ENCODE data around the gene NRTN.

The NRTN gene

DNA sequence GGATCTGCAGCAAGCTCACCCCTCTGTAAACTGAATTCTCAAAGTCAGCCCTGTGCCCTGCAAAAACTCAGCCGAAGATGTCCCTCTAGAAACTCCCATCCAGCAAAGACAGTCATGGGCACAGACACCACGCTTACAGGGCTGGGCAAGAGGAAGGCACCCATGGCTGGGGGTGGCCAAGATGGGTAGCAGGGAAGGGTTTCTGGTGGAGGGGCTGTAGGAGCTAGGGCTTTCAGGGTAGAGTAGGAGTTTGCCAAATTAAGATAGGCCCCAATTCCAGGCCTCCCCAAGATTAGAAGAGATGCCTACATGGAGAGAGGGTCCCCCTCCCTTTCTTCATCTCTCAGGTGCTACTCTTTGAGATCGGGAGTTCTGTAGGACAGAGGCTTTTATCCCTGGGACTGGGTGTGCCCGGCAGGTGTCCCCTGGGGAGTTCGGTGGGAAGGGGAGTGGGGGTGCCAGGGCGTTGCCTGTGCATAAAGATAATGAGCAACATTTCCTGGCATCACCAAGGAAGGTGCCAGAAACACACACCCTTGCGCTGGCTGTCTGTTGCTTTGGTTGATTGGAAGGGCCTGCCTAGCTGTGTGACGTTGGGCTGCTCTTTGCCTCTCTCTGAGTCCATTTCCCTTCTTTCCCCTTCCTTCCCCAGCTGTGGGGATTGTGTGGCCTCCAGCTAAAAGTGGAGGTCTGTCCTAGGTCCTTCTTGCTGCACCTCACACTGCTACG, 9.4 kb downstream of the NRTN start:
- Mint-ChIP-seq H3K9me3 (no peaks in the 10 kb centered on the region), H3K27ac (no peak overlapping the region), H3K27me3 (ENCODE audit: low read depth) (peaks cover 21% of the 10 kb centered on the region), H3K4me3 (no peak overlapping the region), H3K4me1 (no peaks in the 10 kb centered on the region), H3K36me3 (ENCODE audit: low read depth) (no peaks in the 10 kb centered on the region)
- TF ChIP-seq, protein P1, sequence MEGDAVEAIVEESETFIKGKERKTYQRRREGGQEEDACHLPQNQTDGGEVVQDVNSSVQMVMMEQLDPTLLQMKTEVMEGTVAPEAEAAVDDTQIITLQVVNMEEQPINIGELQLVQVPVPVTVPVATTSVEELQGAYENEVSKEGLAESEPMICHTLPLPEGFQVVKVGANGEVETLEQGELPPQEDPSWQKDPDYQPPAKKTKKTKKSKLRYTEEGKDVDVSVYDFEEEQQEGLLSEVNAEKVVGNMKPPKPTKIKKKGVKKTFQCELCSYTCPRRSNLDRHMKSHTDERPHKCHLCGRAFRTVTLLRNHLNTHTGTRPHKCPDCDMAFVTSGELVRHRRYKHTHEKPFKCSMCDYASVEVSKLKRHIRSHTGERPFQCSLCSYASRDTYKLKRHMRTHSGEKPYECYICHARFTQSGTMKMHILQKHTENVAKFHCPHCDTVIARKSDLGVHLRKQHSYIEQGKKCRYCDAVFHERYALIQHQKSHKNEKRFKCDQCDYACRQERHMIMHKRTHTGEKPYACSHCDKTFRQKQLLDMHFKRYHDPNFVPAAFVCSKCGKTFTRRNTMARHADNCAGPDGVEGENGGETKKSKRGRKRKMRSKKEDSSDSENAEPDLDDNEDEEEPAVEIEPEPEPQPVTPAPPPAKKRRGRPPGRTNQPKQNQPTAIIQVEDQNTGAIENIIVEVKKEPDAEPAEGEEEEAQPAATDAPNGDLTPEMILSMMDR (IDR thresholded peaks at IDR 0.05; ENCODE audit: unreplicated experiment in 3 of 3), result no peak

DNA sequence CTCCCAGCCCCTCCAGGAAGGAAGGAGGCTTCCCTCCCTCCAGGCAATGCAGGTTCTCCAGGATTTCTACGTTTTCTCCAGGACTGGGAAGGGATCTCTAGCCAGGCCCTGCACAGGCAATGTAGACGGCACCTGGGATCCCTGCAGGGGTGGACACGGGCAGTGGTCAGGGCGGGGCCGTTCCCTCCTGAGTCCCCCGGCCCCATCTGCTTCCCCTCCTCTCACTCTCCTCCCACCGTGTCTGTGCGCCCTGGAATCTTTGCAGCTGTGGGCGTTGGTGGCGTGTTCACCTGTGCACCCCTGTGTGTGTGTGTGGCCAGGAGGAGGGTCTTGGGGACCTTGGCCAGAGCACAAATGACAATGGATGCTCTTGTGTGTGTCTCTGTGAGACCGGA, 10.0 kb downstream of the NRTN start:
- H3K4me1 Mint-ChIP-seq, result no peaks in the 10 kb centered on the region
- H3K36me3 Mint-ChIP-seq (ENCODE audit: low read depth), result no peaks in the 10 kb centered on the region
- no peaks in the 10 kb centered on the region for H3K9me3 Mint-ChIP-seq
- no peak overlapping the region for H3K27ac Mint-ChIP-seq
- TF ChIP-seq, protein P1 (IDR thresholded peaks at IDR 0.05; ENCODE audit: unreplicated experiment in 3 of 3), result no peak
- H3K4me3 Mint-ChIP-seq, result no peak overlapping the region
- peaks cover 21% of the 10 kb centered on the region for H3K27me3 Mint-ChIP-seq (ENCODE audit: low read depth)

DNA sequence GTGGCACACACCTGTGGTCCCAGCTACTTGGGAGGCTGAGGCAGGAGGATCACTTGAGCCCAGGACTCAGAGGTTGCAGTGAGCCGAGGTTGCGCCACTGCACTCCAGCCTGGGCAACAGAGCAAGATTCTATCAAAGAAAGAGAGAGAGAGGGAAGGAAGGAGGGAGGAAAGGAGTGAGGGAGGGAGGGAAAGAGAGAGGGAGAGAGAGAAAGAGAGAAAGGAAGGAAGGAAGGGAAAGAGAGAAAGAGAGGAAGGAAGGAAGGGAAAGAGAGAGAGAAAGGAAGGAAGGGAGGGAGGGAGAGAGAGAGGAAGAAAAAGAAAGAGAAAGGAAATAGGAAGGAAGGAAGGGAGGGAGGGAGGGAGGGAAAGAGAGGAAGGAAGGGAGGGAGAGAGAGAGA, 12.4 kb downstream of the NRTN start:
- H3K27me3 Mint-ChIP-seq (ENCODE audit: low read depth), result peaks cover 21% of the 10 kb centered on the region
- H3K36me3 Mint-ChIP-seq (ENCODE audit: low read depth), result no peaks in the 10 kb centered on the region
- no peak overlapping the region for H3K27ac Mint-ChIP-seq
- H3K4me1 Mint-ChIP-seq, result no peaks in the 10 kb centered on the region
- H3K4me3 Mint-ChIP-seq, result no peak overlapping the region
- H3K9me3 Mint-ChIP-seq, result no peaks in the 10 kb centered on the region
- TF ChIP-seq, protein P1 (IDR thresholded peaks at IDR 0.05; ENCODE audit: unreplicated experiment in 3 of 3), result no peak

DNA sequence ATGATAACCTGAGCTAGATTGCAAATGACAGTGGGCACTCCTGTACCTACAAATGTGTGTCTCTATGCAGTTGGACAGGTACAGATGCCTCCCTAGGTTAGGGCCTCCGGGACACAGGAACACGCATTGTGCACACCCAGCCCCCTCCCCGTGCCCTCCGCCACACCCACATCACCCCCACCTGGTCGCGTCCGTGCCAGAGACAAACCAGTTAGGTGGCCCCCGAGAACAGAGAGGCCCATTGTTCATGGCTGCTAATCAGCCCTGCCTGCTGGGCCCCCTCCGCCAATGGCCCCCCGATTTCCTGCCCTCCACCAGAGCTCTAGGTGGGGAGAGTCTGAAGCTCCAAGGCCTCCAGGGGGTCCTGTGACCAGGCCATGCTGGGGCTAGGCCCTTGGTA, 13.7 kb downstream of the NRTN start:
- H3K9me3 Mint-ChIP-seq, result no peaks in the 10 kb centered on the region
- H3K27me3 Mint-ChIP-seq (ENCODE audit: low read depth), result peaks cover 21% of the 10 kb centered on the region
- H3K4me1 Mint-ChIP-seq, result no peaks in the 10 kb centered on the region
- no peak overlapping the region for H3K27ac Mint-ChIP-seq
- no peak overlapping the region for H3K4me3 Mint-ChIP-seq
- TF ChIP-seq, protein P1 (IDR thresholded peaks at IDR 0.05; ENCODE audit: unreplicated experiment in 3 of 3), result no peak
- H3K36me3 Mint-ChIP-seq (ENCODE audit: low read depth), result no peaks in the 10 kb centered on the region

DNA sequence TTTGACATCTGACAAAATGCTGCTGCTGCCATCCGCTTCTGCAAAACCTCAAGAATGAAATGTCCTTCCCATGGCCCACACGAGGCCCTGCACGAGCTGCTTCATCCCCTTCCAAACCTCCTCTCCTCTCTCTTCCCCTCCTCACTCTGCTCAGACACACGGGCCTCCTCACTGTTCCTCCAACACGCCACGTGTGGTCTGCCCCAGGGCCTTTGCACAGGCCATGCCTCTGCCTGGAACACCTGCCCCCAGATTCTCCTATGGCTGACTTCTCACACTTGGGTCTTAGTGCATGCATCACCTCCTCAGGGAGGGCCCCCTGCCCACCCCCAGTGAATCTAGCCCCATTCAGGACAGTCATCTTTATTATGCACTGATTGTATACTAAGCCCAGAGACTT, 15.9 kb downstream of the NRTN start:
- Mint-ChIP-seq H3K27ac (peak overlapping the region in 1 of 3 experiments; percentile 16), H3K9me3 (no peaks in the 10 kb centered on the region), H3K36me3 (ENCODE audit: low read depth) (no peaks in the 10 kb centered on the region), H3K4me1 (no peaks in the 10 kb centered on the region), H3K4me3 (no peak overlapping the region), H3K27me3 (ENCODE audit: low read depth) (peaks cover 17% of the 10 kb centered on the region)
- TF ChIP-seq, protein P1 (IDR thresholded peaks at IDR 0.05; ENCODE audit: unreplicated experiment in 3 of 3), result no peak

DNA sequence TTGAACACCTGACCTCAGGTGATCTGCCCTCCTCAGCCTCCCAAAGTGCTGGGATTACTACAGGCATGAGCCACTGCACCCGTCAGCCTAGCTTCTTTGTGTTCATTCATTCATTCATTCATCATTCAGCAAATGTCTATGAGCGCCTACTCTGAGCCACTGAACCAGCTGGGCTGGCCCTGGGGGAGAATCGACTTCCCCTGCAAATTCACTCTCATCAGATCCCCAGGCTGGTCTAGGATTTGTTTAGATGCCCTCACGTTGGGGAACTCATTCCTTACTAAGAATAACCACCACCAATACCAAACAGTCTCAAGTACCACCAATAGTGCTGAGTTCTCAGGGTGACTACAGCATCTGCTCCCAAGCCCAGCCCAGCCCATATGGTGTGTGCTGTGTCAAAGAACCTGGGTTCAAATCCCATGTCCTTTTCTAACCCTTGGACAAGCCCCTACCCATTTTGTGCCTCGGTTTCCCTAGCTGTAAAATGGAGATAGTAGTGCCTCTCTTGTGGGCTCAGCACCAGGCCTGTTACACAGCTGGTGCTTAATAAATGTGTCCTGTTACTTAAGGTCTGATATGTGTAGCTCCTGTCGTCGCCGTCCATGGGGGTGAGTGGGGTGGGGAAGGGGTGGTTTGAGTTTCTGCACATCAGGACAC, 16.8 kb downstream of the NRTN start:
- H3K9me3 Mint-ChIP-seq, result no peaks in the 10 kb centered on the region
- no peaks in the 10 kb centered on the region for H3K36me3 Mint-ChIP-seq (ENCODE audit: low read depth)
- H3K27me3 Mint-ChIP-seq (ENCODE audit: low read depth), result peaks cover 11% of the 10 kb centered on the region
- peaks cover under 1% of the 10 kb centered on the region for H3K4me1 Mint-ChIP-seq
- no peak overlapping the region for H3K27ac Mint-ChIP-seq
- TF ChIP-seq, protein P1 (IDR thresholded peaks at IDR 0.05; ENCODE audit: unreplicated experiment in 3 of 3), result no peak
- no peak overlapping the region for H3K4me3 Mint-ChIP-seq

Measured in nephron (organoid).